ENCODE results near the gene WWOX.

DNA sequence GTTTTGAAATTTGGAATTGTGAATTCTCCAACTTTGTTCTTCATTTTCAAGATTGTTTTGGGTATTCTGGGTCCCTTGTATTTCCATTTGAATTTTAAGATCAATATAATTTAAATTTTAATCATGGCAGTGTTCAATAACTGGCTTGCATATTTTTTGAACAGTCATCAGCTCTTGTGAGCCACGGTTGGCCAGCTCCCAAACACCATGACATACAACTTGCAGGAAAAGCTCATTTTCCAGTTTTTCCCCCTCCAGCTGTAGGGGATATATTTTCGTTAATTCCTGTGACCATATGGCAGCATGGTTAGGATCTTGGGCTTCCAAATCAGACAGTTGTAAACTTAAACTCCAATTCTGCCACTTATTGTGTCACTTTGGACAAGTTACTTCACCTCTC is 690.1 kb downstream of the WWOX start:
- no peak for TF ChIP-seq CTCF (IDR thresholded peaks at IDR 0.05; ENCODE audit: low read depth, low read length)
- no peak for TF ChIP-seq POLR2A (IDR thresholded peaks at IDR 0.05; ENCODE audit: extremely low read depth, insufficient read length)
- TF ChIP-seq MYC (IDR thresholded peaks at IDR 0.05; ENCODE audit: low read depth, low read length) = no peak
- TF ChIP-seq MAX (IDR thresholded peaks at IDR 0.05; ENCODE audit: low read depth, low read length) = no peak

Measured in NB4 (cell line).